Measurements from ENCODE around the gene RBL2. TPM values are rescaled to one million over a fixed set of nuclear protein-coding genes. Genes with fewer than 3 reads are reported as not detected.

The RBL2 gene
- total RNA-seq, 2 donors from 2014 or later, result 75.8 to 127 TPM

DNA sequence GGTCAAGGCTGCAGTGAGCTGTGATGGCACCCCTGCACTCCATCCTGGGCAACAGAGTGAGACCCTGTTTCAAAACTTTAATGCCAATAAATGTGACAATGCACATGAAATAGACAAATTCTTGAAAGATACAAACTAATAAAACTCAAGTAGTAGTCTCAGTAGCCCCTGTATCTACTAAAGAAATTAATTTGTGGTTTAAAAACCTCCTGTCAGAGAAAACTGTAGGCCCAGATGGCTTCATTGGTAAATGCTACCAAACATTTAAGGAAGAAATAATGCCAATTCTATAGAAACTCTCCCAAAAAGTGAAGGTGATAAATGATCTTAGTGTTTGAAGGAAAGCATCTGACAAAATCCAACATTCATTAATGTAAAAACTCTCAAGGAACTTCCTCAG is 52.0 kb downstream of the RBL2 start:
- Histone ChIP-seq H3K4me3 (no peak overlapping the region), H3K36me3 (peaks cover 51% of the 10 kb centered on the region), H3K4me1 (ENCODE audit: control insufficient read depth in 1 of 2, low read depth in 2 of 2) (no peaks in the 10 kb centered on the region), H3K27ac (no peak overlapping the region), H3K27me3 (replicated peaks; ENCODE audit: insufficient read depth) (no peaks in the 10 kb centered on the region), H3K9me3 (no peaks in the 10 kb centered on the region)
- no peak for TF ChIP-seq CTCF (IDR thresholded peaks at IDR 0.05)
- no peak for DNase-seq (ENCODE audit: low spot score)
- no peak for ATAC-seq (ENCODE audit: insufficient number of reproducible peaks, low FRiP score, low read depth)

- H3K4me3 ChIP-seq, result no peak overlapping the region
- DNase-seq (ENCODE audit: low spot score) (no peak), ATAC-seq (ENCODE audit: insufficient number of reproducible peaks, low FRiP score, low read depth) (no peak)
- no peaks in the 10 kb centered on the region for H3K9me3 ChIP-seq
- H3K27me3 ChIP-seq (replicated peaks; ENCODE audit: insufficient read depth), result no peaks in the 10 kb centered on the region
- H3K36me3 ChIP-seq, result peaks cover 45% of the 10 kb centered on the region
- H3K27ac ChIP-seq, result no peak overlapping the region
- TF ChIP-seq CTCF (IDR thresholded peaks at IDR 0.05), result no peak
- no peaks in the 10 kb centered on the region for H3K4me1 ChIP-seq (ENCODE audit: control insufficient read depth in 1 of 2, low read depth in 2 of 2)
Measured at GRCh38 chr16:53489755-53490154, 55.5 kb downstream of the RBL2 start.

DNA sequence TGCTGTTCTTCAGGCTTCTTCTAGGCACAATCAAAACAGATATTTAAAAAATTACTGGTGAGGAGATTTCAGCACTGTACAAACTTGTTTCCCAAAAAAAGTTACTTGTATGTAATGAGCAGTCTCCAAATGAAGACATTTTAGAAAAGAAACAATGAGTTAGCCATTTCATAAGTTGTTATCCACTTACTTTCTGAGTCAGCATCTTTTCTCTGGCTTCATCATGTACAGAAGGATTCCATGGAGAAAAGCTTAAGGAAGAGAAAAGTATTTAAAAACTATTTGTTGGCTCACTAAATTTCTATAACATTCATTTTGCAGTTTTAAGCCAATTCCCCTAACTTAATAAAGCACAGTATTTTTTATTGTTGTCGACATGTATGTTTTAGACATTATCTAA is 58.2 kb downstream of the RBL2 start:
- H3K4me1 ChIP-seq (ENCODE audit: control insufficient read depth in 1 of 2, low read depth in 2 of 2), result no peaks in the 10 kb centered on the region
- ATAC-seq (ENCODE audit: insufficient number of reproducible peaks, low FRiP score, low read depth) (no peak), DNase-seq (ENCODE audit: low spot score) (no peak)
- H3K4me3 ChIP-seq, result no peak overlapping the region
- no peak overlapping the region for H3K27ac ChIP-seq
- no peaks in the 10 kb centered on the region for H3K27me3 ChIP-seq (replicated peaks; ENCODE audit: insufficient read depth)
- no peaks in the 10 kb centered on the region for H3K9me3 ChIP-seq
- no peak for TF ChIP-seq CTCF (IDR thresholded peaks at IDR 0.05)
- H3K36me3 ChIP-seq, result peaks cover 54% of the 10 kb centered on the region

DNA sequence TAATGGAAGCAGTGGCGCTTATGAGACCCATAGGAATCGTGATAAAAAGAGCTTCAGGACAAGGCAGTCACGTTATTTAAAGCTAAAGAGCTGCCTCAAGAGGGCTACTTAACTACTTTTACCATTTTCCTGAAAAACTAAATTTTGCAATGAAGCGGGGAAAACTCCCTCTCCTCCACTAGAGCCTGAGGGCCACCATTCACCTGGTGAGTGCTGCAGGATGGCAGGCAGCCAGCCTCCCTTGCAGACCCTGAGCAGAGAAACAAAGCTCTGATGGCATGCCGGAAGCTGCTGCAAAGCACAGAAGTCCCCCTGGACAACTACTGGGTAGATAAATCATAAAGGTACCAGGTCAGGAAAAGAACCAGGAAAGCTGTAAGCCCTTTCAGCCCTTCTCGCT is 60.4 kb downstream of the RBL2 start:
- no peak for ATAC-seq (ENCODE audit: insufficient number of reproducible peaks, low FRiP score, low read depth)
- Histone ChIP-seq H3K4me1 (ENCODE audit: control insufficient read depth in 1 of 2, low read depth in 2 of 2) (no peaks in the 10 kb centered on the region), H3K27me3 (replicated peaks; ENCODE audit: insufficient read depth) (no peaks in the 10 kb centered on the region), H3K27ac (no peak overlapping the region), H3K36me3 (peaks cover 61% of the 10 kb centered on the region), H3K4me3 (no peak overlapping the region), H3K9me3 (no peaks in the 10 kb centered on the region)
- TF ChIP-seq CTCF (IDR thresholded peaks at IDR 0.05), result no peak
- no peak for DNase-seq (ENCODE audit: low spot score)

DNA sequence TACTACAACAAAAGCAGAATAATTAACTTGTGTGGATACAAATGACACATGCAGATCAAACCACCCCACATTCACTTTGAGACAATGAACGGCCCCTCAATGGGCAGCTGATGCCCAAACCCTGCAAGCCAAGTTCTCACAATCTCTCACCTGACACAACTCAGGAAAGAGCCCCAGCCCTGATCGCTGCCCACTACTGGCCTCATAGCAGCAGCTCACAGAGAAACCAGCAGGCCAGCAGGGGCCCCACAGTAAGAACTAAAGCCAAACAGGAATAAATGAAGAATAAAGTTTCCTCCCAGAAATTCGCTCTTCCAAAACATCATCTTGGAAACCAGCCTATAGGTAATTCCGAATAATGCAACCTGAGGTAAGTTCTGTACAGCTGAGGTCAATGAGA is 61.1 kb downstream of the RBL2 start:
- ATAC-seq (ENCODE audit: insufficient number of reproducible peaks, low FRiP score, low read depth) (no peak), DNase-seq (ENCODE audit: low spot score) (no peak)
- Histone ChIP-seq H3K27me3 (replicated peaks; ENCODE audit: insufficient read depth) (no peaks in the 10 kb centered on the region), H3K27ac (no peak overlapping the region), H3K9me3 (no peaks in the 10 kb centered on the region), H3K36me3 (peaks cover 57% of the 10 kb centered on the region), H3K4me1 (ENCODE audit: control insufficient read depth in 1 of 2, low read depth in 2 of 2) (peaks cover 0 to under 1% of the 10 kb centered on the region in 2 donors), H3K4me3 (no peak overlapping the region)
- TF ChIP-seq CTCF (IDR thresholded peaks at IDR 0.05), result no peak
